Globus pallidus (tissue), 1 donor: Measurements from ENCODE around the gene MZB1.
"Not testable (repeated sequence)": the region's sequence is repeated elsewhere in the genome, so short reads cannot be mapped to it uniquely, and the experiment has no call there.

ENCODE experiments used
- DNase-seq: peaks from one replicate; pipeline ENCODE4 v3.0.0-alpha.2; 2015; ENCODE audit warnings: low spot score

The MZB1 gene

GRCh38 chr5:139391570-139392323 lies 2.0 kb upstream of the MZB1 start:
- no peak for DNase-seq

GRCh38 chr5:139390639-139391569 lies 1.2 kb upstream of the MZB1 start:
- DNase-seq = no peak

- DNase-seq = no peak
Observed at GRCh38 chr5:139388198-139388821, 1.4 kb downstream of the MZB1 start.

- no peak for DNase-seq
Observed at GRCh38 chr5:139387611-139388197, 2.0 kb downstream of the MZB1 start.

- not testable (repeated sequence) for DNase-seq
Observed at GRCh38 chr5:139386956-139387355, 2.8 kb downstream of the MZB1 start.

GRCh38 chr5:139386050-139386438 lies 3.7 kb downstream of the MZB1 start:
- DNase-seq = no peak

GRCh38 chr5:139385061-139386049 lies 4.4 kb downstream of the MZB1 start:
- no peak for DNase-seq

- DNase-seq = no peak
Observed at GRCh38 chr5:139384591-139385051, 5.1 kb downstream of the MZB1 start.

- DNase-seq = no peak
Observed at GRCh38 chr5:139383993-139384590, 5.6 kb downstream of the MZB1 start.

GRCh38 chr5:139383275-139383992 lies 6.3 kb downstream of the MZB1 start, which contains the start of gene SLC23A1:
TSS of gene SLC23A1 (minus strand) at chr5:139383297. CDS start at chr5:139383253, 44 bp downstream.
- no peak for DNase-seq

GRCh38 chr5:139382807-139383206 lies 6.9 kb downstream of the MZB1 start:
- no peak for DNase-seq

GRCh38 chr5:139381837-139382761 lies 7.6 kb downstream of the MZB1 start:
- DNase-seq = no peak

- DNase-seq = no peak
Observed at GRCh38 chr5:139379626-139380449, 9.9 kb downstream of the MZB1 start.

- DNase-seq = no peak
Observed at GRCh38 chr5:139378941-139379361, 10.8 kb downstream of the MZB1 start.

- DNase-seq = no peak
Observed at GRCh38 chr5:139378101-139378825, 11.4 kb downstream of the MZB1 start.

- no peak for DNase-seq
Observed at GRCh38 chr5:139377226-139377625, 12.5 kb downstream of the MZB1 start.

- DNase-seq = no peak
Observed at GRCh38 chr5:139376364-139376763, 13.3 kb downstream of the MZB1 start.
